Measurements from ENCODE around the gene CCDC47. TPM values are rescaled to one million over a fixed set of nuclear protein-coding genes. Genes with fewer than 3 reads are reported as not detected.

CCDC47 gene
- total RNA-seq, 1 donor from 2014 or later: 92.8 TPM

DNA sequence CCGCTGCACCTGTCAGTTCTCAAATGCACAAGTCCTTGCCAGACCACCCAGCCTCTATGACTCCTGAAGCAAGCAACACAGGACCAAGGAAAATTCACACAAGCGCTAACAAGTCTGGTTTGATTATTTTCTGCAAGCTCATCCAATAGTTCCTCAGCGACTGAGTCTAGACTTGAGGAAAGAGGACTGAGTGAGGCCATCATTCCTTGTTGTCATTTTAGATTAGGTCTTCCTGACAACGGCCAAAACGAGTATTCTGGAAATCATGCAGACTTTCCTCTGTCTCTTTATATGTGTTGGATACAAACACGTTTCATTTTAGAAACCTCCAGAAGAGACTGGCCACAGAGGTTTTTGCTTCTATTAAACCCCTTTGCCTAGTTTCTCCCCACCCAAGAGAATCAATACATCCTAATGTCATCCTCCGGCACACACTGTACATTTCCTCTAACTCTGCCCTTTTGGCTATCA, 561 bp downstream of the CCDC47 start:
- H3K4me1 Mint-ChIP-seq (ENCODE audit: low read depth, unreplicated experiment): peaks cover 15% of the 10 kb centered on the region
- peaks cover 12% of the 10 kb centered on the region for H3K36me3 ChIP-seq (ENCODE audit: insufficient read depth, low read length)
- H3K27me3 Mint-ChIP-seq (ENCODE audit: low read depth, unreplicated experiment): no peaks in the 10 kb centered on the region
- DNase-seq (ENCODE audit: low read depth) (peak; percentile 38), FAIRE-seq (no peak)
- H3K27me3 ChIP-seq (ENCODE audit: insufficient read depth, low read length): no peaks in the 10 kb centered on the region
- TF ChIP-seq EZH2 (IDR thresholded peaks at IDR 0.05; ENCODE audit: insufficient read depth, low read length): no peak
- TF ChIP-seq, protein P1, sequence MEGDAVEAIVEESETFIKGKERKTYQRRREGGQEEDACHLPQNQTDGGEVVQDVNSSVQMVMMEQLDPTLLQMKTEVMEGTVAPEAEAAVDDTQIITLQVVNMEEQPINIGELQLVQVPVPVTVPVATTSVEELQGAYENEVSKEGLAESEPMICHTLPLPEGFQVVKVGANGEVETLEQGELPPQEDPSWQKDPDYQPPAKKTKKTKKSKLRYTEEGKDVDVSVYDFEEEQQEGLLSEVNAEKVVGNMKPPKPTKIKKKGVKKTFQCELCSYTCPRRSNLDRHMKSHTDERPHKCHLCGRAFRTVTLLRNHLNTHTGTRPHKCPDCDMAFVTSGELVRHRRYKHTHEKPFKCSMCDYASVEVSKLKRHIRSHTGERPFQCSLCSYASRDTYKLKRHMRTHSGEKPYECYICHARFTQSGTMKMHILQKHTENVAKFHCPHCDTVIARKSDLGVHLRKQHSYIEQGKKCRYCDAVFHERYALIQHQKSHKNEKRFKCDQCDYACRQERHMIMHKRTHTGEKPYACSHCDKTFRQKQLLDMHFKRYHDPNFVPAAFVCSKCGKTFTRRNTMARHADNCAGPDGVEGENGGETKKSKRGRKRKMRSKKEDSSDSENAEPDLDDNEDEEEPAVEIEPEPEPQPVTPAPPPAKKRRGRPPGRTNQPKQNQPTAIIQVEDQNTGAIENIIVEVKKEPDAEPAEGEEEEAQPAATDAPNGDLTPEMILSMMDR (IDR thresholded peaks at IDR 0.05; ENCODE audit: insufficient read depth, low read depth, low read length): no peak
- peak overlapping the region; percentile 77 for H2AFZ ChIP-seq (ENCODE audit: low read depth, low read length)
- H3K27ac ChIP-seq (ENCODE audit: low read depth, low read length): peak overlapping the region; percentile 97
- H3K79me2 ChIP-seq (ENCODE audit: insufficient read depth, low read length): peaks cover 92% of the 10 kb centered on the region
- H3K4me1 ChIP-seq (ENCODE audit: insufficient read depth, low read length): peaks cover 11% of the 10 kb centered on the region
- H3K36me3 Mint-ChIP-seq (ENCODE audit: low read depth, unreplicated experiment): peaks cover 1% of the 10 kb centered on the region
- H3K9me3 Mint-ChIP-seq (ENCODE audit: unreplicated experiment): no peaks in the 10 kb centered on the region
- peak overlapping the region; percentile 93 for H3K4me2 ChIP-seq (ENCODE audit: low read length)
- peaks cover 76% of the 10 kb centered on the region for H4K20me1 ChIP-seq (ENCODE audit: insufficient read depth, low read length)
- H3K4me3 Mint-ChIP-seq (ENCODE audit: unreplicated experiment): peak overlapping the region; percentile 97
- H3K9ac ChIP-seq (ENCODE audit: low read length): peak overlapping the region; percentile 98
- H3K27ac Mint-ChIP-seq (ENCODE audit: unreplicated experiment): peak overlapping the region; percentile 99
- peak overlapping the region; percentile 92 for H3K4me3 ChIP-seq (ENCODE audit: insufficient read depth, low read depth, low read length)
- H3K9me3 ChIP-seq (ENCODE audit: insufficient read depth, low read depth, low read length): no peaks in the 10 kb centered on the region

DNA sequence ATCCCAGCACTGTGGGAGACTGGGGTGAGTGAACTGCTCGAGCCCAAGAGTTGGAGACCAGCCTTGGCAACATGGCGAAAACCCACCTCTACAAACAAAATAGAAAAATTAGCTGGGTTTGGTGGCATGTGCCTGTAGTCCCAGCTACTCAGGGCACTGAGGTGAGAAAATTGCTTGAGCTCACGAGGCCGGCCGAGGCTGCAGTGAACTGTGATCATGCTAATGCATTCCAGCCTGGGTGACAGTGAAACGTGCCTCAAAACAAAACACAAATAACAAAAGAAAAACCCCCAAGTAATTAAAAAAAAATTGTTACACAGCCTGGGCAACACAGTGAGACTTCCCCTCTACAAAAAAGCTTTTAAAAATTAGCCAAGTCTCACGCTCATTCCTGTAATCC, 5.0 kb downstream of the CCDC47 start:
- TF ChIP-seq EZH2 (IDR thresholded peaks at IDR 0.05; ENCODE audit: insufficient read depth, low read length): no peak
- TF ChIP-seq, protein P1 (IDR thresholded peaks at IDR 0.05; ENCODE audit: insufficient read depth, low read depth, low read length): no peak
- no peak overlapping the region for H3K4me2 ChIP-seq (ENCODE audit: low read length)
- DNase-seq (ENCODE audit: low read depth): no peak
- H3K9ac ChIP-seq (ENCODE audit: low read length): no peak overlapping the region
- no peak for FAIRE-seq
- no peak overlapping the region for H2AFZ ChIP-seq (ENCODE audit: low read depth, low read length)
- Mint-ChIP-seq H3K27me3 (ENCODE audit: low read depth, unreplicated experiment) (no peaks in the 10 kb centered on the region), H3K4me3 (ENCODE audit: unreplicated experiment) (no peak overlapping the region), H3K4me1 (ENCODE audit: low read depth, unreplicated experiment) (peaks cover 7% of the 10 kb centered on the region), H3K27ac (ENCODE audit: unreplicated experiment) (no peak overlapping the region), H3K9me3 (ENCODE audit: unreplicated experiment) (no peaks in the 10 kb centered on the region), H3K36me3 (ENCODE audit: low read depth, unreplicated experiment) (peaks cover 6% of the 10 kb centered on the region)
- H3K27ac ChIP-seq (ENCODE audit: low read depth, low read length): no peak overlapping the region
- peaks cover 18% of the 10 kb centered on the region for H3K36me3 ChIP-seq (ENCODE audit: insufficient read depth, low read length)
- H4K20me1 ChIP-seq (ENCODE audit: insufficient read depth, low read length): peaks cover 76% of the 10 kb centered on the region
- no peaks in the 10 kb centered on the region for H3K9me3 ChIP-seq (ENCODE audit: insufficient read depth, low read depth, low read length)
- H3K27me3 ChIP-seq (ENCODE audit: insufficient read depth, low read length): no peaks in the 10 kb centered on the region
- H3K79me2 ChIP-seq (ENCODE audit: insufficient read depth, low read length): peaks cover 92% of the 10 kb centered on the region
- no peaks in the 10 kb centered on the region for H3K4me1 ChIP-seq (ENCODE audit: insufficient read depth, low read length)
- H3K4me3 ChIP-seq (ENCODE audit: insufficient read depth, low read depth, low read length): no peak overlapping the region

DNA sequence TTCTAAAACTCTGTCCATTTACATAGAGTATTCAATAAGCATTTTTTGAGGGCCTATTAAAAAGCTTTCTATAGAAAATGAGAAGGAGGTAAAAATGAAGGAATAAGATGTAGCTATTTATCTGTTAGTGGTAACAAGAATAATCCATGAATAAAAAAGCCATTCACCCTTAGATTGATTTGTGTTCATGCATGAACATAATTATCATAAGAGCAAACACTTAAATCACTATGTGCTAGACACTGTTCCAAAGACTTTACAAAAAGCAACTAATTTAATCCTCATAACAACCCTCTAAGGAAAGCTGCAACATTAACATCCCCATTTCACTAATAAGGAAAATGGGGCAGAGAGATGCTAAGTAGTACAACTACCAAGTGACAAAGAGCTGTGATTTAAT, 6.6 kb downstream of the CCDC47 start:
- H3K4me2 ChIP-seq (ENCODE audit: low read length): no peak overlapping the region
- Mint-ChIP-seq H3K4me3 (ENCODE audit: unreplicated experiment) (no peak overlapping the region), H3K36me3 (ENCODE audit: low read depth, unreplicated experiment) (peaks cover 9% of the 10 kb centered on the region), H3K27ac (ENCODE audit: unreplicated experiment) (no peak overlapping the region), H3K4me1 (ENCODE audit: low read depth, unreplicated experiment) (peaks cover 8% of the 10 kb centered on the region), H3K27me3 (ENCODE audit: low read depth, unreplicated experiment) (no peaks in the 10 kb centered on the region), H3K9me3 (ENCODE audit: unreplicated experiment) (no peaks in the 10 kb centered on the region)
- H4K20me1 ChIP-seq (ENCODE audit: insufficient read depth, low read length): peaks cover 71% of the 10 kb centered on the region
- H3K9ac ChIP-seq (ENCODE audit: low read length): no peak overlapping the region
- no peaks in the 10 kb centered on the region for H3K9me3 ChIP-seq (ENCODE audit: insufficient read depth, low read depth, low read length)
- TF ChIP-seq, protein P1 (IDR thresholded peaks at IDR 0.05; ENCODE audit: insufficient read depth, low read depth, low read length): no peak
- TF ChIP-seq EZH2 (IDR thresholded peaks at IDR 0.05; ENCODE audit: insufficient read depth, low read length): no peak
- DNase-seq (ENCODE audit: low read depth): no peak
- H3K4me3 ChIP-seq (ENCODE audit: insufficient read depth, low read depth, low read length): no peak overlapping the region
- H3K79me2 ChIP-seq (ENCODE audit: insufficient read depth, low read length): peaks cover 76% of the 10 kb centered on the region
- H3K4me1 ChIP-seq (ENCODE audit: insufficient read depth, low read length): no peaks in the 10 kb centered on the region
- FAIRE-seq: no peak
- H3K27ac ChIP-seq (ENCODE audit: low read depth, low read length): no peak overlapping the region
- H3K27me3 ChIP-seq (ENCODE audit: insufficient read depth, low read length): no peaks in the 10 kb centered on the region
- peaks cover 25% of the 10 kb centered on the region for H3K36me3 ChIP-seq (ENCODE audit: insufficient read depth, low read length)
- no peak overlapping the region for H2AFZ ChIP-seq (ENCODE audit: low read depth, low read length)
